Measurements from ENCODE around the gene VWA3B. TPM values are rescaled to one million over a fixed set of nuclear protein-coding genes. Genes with fewer than 3 reads are reported as not detected.
"Not testable (repeated sequence)": the region's sequence is repeated elsewhere in the genome, so short reads cannot be mapped to it uniquely, and the experiment has no call there.

The VWA3B gene
- total RNA-seq, 1 donor from 2014 or later: not detected

- H3K36me3 ChIP-seq: no peaks in the 10 kb centered on the region
- no peak overlapping the region for H3K27ac ChIP-seq
- no peak overlapping the region for H3K4me3 ChIP-seq
- DNase-seq (ENCODE audit: low spot score in 2 of 2): no peak
- H3K9me3 ChIP-seq: peaks cover 0 to 6% of the 10 kb centered on the region in 2 donors
- no peaks in the 10 kb centered on the region for H3K27me3 ChIP-seq
- intact Hi-C loops (cut with DNase I): no loop called here
- TF ChIP-seq, protein P1, sequence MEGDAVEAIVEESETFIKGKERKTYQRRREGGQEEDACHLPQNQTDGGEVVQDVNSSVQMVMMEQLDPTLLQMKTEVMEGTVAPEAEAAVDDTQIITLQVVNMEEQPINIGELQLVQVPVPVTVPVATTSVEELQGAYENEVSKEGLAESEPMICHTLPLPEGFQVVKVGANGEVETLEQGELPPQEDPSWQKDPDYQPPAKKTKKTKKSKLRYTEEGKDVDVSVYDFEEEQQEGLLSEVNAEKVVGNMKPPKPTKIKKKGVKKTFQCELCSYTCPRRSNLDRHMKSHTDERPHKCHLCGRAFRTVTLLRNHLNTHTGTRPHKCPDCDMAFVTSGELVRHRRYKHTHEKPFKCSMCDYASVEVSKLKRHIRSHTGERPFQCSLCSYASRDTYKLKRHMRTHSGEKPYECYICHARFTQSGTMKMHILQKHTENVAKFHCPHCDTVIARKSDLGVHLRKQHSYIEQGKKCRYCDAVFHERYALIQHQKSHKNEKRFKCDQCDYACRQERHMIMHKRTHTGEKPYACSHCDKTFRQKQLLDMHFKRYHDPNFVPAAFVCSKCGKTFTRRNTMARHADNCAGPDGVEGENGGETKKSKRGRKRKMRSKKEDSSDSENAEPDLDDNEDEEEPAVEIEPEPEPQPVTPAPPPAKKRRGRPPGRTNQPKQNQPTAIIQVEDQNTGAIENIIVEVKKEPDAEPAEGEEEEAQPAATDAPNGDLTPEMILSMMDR (IDR thresholded peaks at IDR 0.05): no peak
- no peaks in the 10 kb centered on the region for H3K4me1 ChIP-seq
Measured at GRCh38 chr2:98315957-98316356, 229.0 kb downstream of the VWA3B start.

GRCh38 chr2:98317214-98317613, 230.2 kb downstream of the VWA3B start:
- Histone ChIP-seq H3K36me3 (no peaks in the 10 kb centered on the region), H3K4me1 (no peaks in the 10 kb centered on the region), H3K27ac (no peak overlapping the region), H3K27me3 (no peaks in the 10 kb centered on the region), H3K4me3 (no peak overlapping the region), H3K9me3 (peaks cover 5 to 6% of the 10 kb centered on the region in 2 donors)
- DNase-seq (ENCODE audit: low spot score in 2 of 2): no peak
- intact Hi-C loops (cut with DNase I): no loop called here
- TF ChIP-seq, protein P1 (IDR thresholded peaks at IDR 0.05): no peak

DNA sequence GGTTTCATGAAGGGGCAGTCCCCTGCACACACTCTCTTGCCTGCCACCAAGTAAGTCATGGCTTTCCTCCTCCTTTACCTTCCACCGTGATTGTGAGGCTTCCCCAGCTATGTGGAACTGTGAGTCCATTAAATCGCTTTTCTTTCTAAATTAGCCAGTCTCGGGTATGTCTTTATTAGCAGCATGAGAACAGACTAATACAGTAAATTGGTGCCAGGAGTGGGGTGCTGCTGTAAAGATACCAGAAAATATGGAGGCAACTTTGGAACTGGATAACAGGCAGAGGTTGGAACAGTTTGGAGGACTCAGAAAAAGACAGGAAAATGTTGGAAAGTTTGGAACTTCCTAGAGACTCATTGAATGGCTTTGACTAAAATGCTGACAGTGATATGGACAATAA, 233.2 kb downstream of the VWA3B start:
- H3K4me1 ChIP-seq; DNase-seq (ENCODE audit: low spot score in 2 of 2); H3K27ac ChIP-seq; H3K4me3 ChIP-seq; H3K9me3 ChIP-seq; H3K36me3 ChIP-seq; intact Hi-C loops (cut with DNase I); H3K27me3 ChIP-seq: not testable (repeated sequence)

DNA sequence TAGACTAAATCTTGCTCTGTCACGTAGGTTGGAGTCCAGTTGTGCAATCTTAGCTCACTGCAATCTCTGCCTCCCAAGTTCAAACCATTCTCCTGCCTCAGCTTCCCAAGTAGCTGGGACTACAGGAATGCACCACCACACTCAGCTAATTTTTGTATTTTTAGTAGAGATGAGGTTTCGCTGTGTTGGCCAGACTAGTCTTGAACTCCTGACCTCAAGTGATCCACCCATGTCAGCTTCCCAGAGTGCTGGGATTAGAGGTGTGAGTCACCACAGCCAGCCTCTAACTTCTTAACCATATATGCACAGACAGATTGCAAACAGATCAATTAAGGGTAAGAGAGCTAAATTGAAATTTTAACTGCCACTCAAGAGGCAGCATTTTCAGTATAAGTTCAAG, 237.2 kb downstream of the VWA3B start:
- Histone ChIP-seq H3K36me3 (no peaks in the 10 kb centered on the region), H3K9me3 (peaks cover 6 to 10% of the 10 kb centered on the region in 2 donors), H3K4me1 (no peaks in the 10 kb centered on the region), H3K4me3 (no peak overlapping the region), H3K27ac (no peak overlapping the region), H3K27me3 (no peaks in the 10 kb centered on the region)
- no peak for DNase-seq (ENCODE audit: low spot score in 2 of 2)
- intact Hi-C loops (cut with DNase I): no loop called here
- TF ChIP-seq, protein P1 (IDR thresholded peaks at IDR 0.05): no peak

GRCh38 chr2:98327776-98328175, 240.8 kb downstream of the VWA3B start:
- intact Hi-C loops (cut with DNase I): no loop called here
- no peak overlapping the region for H3K4me3 ChIP-seq
- H3K27ac ChIP-seq: no peak overlapping the region
- H3K9me3 ChIP-seq: peaks cover 0 to 5% of the 10 kb centered on the region in 2 donors
- H3K4me1 ChIP-seq: no peaks in the 10 kb centered on the region
- DNase-seq (ENCODE audit: low spot score in 2 of 2): no peak
- H3K36me3 ChIP-seq: no peaks in the 10 kb centered on the region
- no peaks in the 10 kb centered on the region for H3K27me3 ChIP-seq
- TF ChIP-seq, protein P1 (IDR thresholded peaks at IDR 0.05): no peak

DNA sequence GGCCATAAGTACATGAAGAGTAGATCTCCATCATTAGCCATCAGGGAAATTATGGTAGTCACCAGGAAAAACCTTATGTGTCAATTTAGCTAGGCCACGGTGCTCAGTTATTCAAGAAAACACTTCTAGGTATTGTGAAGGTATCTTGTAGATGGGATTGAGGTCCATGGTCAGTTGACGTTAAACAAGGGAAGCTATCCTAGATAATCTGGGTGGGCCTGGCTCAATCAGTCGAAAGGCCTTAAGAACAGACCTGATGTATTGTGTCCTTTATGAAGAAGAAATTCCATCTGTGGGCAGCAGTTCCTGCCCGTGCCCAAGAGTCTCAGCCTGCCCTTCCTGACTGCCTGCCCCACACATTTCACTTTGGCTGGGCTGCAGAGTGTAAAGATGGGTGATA, 242.6 kb downstream of the VWA3B start:
- peaks cover 4 to 5% of the 10 kb centered on the region in 2 donors for H3K4me1 ChIP-seq
- H3K4me3 ChIP-seq: no peak overlapping the region
- H3K9me3 ChIP-seq: no peaks in the 10 kb centered on the region
- intact Hi-C loops (cut with DNase I): no loop called here
- no peak overlapping the region for H3K27ac ChIP-seq
- DNase-seq (ENCODE audit: low spot score in 2 of 2): no peak
- no peaks in the 10 kb centered on the region for H3K27me3 ChIP-seq
- no peaks in the 10 kb centered on the region for H3K36me3 ChIP-seq
- TF ChIP-seq, protein P1 (IDR thresholded peaks at IDR 0.05): no peak

Measured in ascending aorta (tissue), 2 donors.